GM21423 (cell line): ENCODE measurements around the gene PDE4D.
"Not testable (repeated sequence)": the region's sequence is repeated elsewhere in the genome, so short reads cannot be mapped to it uniquely, and the experiment has no call there.

Source experiments
- ATAC-seq: cut with Tn5 transposase; IDR thresholded peaks from one replicate; pipeline ENCODE4 v1.9.1; 2021; ENCODE audit warnings: mild to moderate bottlenecking, moderate library complexity; ENCODE audit not compliant: unreplicated experiment

PDE4D gene

GRCh38 chr5:59770953-59771352 is 122.6 kb downstream of the PDE4D start:
- ATAC-seq: no peak

- ATAC-seq: no peak
Observed at GRCh38 chr5:59769832-59770231, 123.7 kb downstream of the PDE4D start.

GRCh38 chr5:59769041-59769360 is 124.5 kb downstream of the PDE4D start:
- no peak for ATAC-seq

GRCh38 chr5:59768152-59769040 is 125.1 kb downstream of the PDE4D start:
- ATAC-seq: no peak

GRCh38 chr5:59767681-59768151 is 125.8 kb downstream of the PDE4D start:
- no peak for ATAC-seq

GRCh38 chr5:59767211-59767605 is 126.3 kb downstream of the PDE4D start:
- ATAC-seq: no peak

- no peak for ATAC-seq
Observed at GRCh38 chr5:59766427-59767210, 126.9 kb downstream of the PDE4D start.

GRCh38 chr5:59765446-59765845 is 128.1 kb downstream of the PDE4D start:
- no peak for ATAC-seq

GRCh38 chr5:59764361-59764760 is 129.2 kb downstream of the PDE4D start:
- no peak for ATAC-seq

GRCh38 chr5:59763541-59763940 is 130.0 kb downstream of the PDE4D start:
- no peak for ATAC-seq

- not testable (repeated sequence) for ATAC-seq
Observed at GRCh38 chr5:59762232-59762631, 131.3 kb downstream of the PDE4D start.

GRCh38 chr5:59760785-59761348 is 132.7 kb downstream of the PDE4D start:
- no peak for ATAC-seq

- ATAC-seq: no peak
Observed at GRCh38 chr5:59759600-59760351, 133.8 kb downstream of the PDE4D start.

- ATAC-seq: no peak
Observed at GRCh38 chr5:59758566-59758965, 135.0 kb downstream of the PDE4D start.

GRCh38 chr5:59757442-59757841 is 136.1 kb downstream of the PDE4D start:
- ATAC-seq: no peak

GRCh38 chr5:59756373-59757035 is 137.0 kb downstream of the PDE4D start:
- no peak for ATAC-seq

GRCh38 chr5:59755476-59755875 is 138.1 kb downstream of the PDE4D start:
- no peak for ATAC-seq

GRCh38 chr5:59753599-59753998 is 139.9 kb downstream of the PDE4D start:
- no peak for ATAC-seq

GRCh38 chr5:59749782-59750520 is 143.6 kb downstream of the PDE4D start:
- ATAC-seq: no peak
